Hepatocyte (in vitro differentiated cells): ENCODE results near the gene KRT83.

Experiments used
- CTCF ChIP-seq: fragments of 200-600 bp; sonication (generic); IDR thresholded peaks from 2 replicates; pipeline ENCODE4 v1.5.1; 2016; ENCODE audit warnings: antibody characterized with exemption, mild to moderate bottlenecking; ENCODE audit not compliant: poor library complexity
- EZH2 ChIP-seq: fragments of 200-600 bp; sonication (generic); IDR thresholded peaks from 2 replicates; pipeline ENCODE4 v1.6.1; 2016; ENCODE audit warnings: antibody characterized with exemption, mild to moderate bottlenecking, borderline replicate concordance

GRCh38 chr12:52347551-52348510 lies 26.6 kb upstream of the KRT83 start:
- TF ChIP-seq EZH2 (no peak), CTCF (no peak)
